Activated gamma-delta T cell (primary cell): Measurements from ENCODE around the gene SARS1.
A peak's percentile ranks its signal among the peaks of the same experiment; 100 is the strongest.

Source experiments
- DNase-seq: peaks from one replicate; lab custom pipeline; 2025; lab: John Stamatoyannopoulos, UW

SARS1 gene

GRCh38 chr1:109228167-109228566 is 14.4 kb downstream of the SARS1 start:
- no peak for DNase-seq

- DNase-seq: no peak
Measured at GRCh38 chr1:109229531-109230127, 15.9 kb downstream of the SARS1 start.

GRCh38 chr1:109231066-109231465 is 17.3 kb downstream of the SARS1 start:
- no peak for DNase-seq

DNA sequence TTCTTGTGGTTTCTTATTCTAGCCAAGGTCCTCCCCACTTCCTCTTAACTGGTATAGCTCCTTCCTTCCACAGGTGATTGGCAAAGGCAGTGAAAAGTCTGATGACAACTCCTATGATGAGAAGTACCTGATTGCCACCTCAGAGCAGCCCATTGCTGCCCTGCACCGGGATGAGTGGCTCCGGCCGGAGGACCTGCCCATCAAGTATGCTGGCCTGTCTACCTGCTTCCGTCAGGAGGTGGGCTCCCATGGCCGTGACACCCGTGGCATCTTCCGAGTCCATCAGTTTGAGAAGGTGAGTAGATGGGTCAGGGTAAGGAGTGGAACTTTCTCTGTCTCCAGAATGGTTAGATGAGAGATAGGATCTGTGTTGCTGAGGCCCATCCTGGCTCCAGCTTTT is 21.4 kb downstream of the SARS1 start:
- no peak for DNase-seq

DNA sequence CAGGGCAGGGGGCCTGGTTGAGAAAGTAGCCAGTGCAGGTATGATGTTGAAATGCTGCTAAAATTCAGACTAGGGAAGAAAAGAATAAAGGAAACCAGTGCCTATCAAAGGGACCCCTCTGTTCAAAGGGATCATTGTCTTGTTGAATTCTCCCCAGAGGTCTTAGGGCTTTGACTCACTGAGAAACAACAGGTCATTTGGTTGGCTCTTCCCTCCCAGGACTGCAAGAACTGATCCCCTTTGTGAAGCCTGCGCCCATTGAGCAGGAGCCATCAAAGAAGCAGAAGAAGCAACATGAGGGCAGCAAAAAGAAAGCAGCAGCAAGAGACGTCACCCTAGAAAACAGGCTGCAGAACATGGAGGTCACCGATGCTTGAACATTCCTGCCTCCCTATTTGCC is 23.8 kb downstream of the SARS1 start:
- no peak for DNase-seq

- no peak for DNase-seq
Measured at GRCh38 chr1:109238382-109238781, 24.7 kb downstream of the SARS1 start.

GRCh38 chr1:109239047-109239408 is 25.3 kb downstream of the SARS1 start:
- DNase-seq: no peak

DNA sequence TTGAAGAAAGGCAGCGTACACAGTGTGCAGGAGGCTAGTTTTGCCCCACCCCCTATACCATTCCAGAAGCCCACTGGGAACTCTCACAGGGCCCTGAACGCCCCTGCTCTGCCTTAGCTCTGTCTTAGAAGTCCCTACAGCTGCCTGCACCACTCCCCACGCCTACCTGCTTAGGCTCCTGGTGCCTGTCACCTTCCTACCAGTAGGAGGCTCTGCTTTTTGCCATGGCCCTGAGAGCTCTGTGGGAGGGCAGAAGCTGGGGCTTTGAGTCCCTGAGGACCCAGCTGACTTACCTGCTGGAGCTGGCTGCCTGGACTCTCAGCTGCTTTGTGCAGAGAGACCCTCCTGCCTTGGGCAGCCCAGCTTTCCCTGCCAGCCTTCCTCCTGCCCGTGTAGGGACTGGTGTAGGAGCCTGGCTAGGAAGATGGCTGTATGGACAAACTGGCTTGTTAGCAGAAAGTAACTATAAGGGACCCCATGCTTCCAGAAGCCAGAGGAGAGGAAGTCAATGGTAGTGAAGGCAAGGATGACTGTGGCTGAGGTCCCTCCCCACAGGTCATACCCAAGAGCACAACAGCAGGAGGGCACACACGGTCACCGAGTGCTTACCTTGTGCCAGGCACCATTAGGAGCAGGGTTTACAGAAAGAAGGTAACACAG is 25.8 kb downstream of the SARS1 start:
- no peak for DNase-seq

GRCh38 chr1:109240158-109241152 is 26.7 kb downstream of the SARS1 start:
- DNase-seq: no peak

- DNase-seq: no peak
Measured at GRCh38 chr1:109241344-109241743, 27.6 kb downstream of the SARS1 start.

DNA sequence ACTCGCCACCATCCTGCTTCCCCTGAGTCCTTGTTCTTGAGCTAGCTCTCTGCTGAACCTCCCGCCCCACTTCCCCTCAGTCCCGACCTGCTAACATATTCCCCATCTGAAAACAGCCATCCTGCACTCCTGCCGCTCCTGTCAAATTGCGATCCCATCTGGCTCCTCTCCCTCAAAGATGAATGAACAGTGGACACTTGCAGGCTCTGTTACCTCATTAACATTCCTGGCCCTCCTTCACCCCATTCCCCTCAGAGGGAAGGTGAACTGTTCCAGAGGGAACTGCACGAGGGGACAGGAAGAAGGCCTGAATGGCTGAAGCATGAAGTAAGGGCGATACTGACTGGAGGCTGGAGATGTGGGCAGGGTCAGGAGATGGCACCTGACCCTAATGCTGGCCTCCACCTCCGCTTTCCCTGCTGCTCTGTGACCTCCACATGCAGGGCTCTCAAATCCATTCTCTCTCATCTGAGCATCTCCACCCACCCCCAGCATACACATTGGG is 28.2 kb downstream of the SARS1 start:
- DNase-seq: no peak

DNA sequence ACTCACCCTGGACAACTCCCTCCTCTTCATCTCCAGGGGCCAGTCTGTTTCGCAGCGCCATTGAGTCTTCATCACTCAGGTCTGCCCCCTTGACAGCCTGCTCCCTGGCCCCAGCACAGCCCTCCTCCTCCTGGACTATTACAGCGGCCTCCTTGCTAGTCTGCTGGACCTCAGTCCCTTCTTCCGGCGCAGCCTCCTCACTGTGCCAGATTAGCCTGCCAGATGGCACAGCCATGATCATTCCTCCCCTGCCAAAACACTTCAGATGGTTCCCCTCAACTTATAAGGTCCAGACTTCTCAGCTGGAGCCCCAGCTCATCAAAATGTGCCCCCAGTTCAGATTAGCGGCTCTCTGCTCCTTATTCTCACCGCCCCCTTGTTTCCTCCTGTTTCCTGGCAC is 28.7 kb downstream of the SARS1 start:
- no peak for DNase-seq

GRCh38 chr1:109243221-109243620 is 29.5 kb downstream of the SARS1 start:
- no peak for DNase-seq

- DNase-seq: no peak
Measured at GRCh38 chr1:109243860-109244552, 30.3 kb downstream of the SARS1 start.

- DNase-seq: no peak
Measured at GRCh38 chr1:109246141-109246551, 32.4 kb downstream of the SARS1 start.

DNA sequence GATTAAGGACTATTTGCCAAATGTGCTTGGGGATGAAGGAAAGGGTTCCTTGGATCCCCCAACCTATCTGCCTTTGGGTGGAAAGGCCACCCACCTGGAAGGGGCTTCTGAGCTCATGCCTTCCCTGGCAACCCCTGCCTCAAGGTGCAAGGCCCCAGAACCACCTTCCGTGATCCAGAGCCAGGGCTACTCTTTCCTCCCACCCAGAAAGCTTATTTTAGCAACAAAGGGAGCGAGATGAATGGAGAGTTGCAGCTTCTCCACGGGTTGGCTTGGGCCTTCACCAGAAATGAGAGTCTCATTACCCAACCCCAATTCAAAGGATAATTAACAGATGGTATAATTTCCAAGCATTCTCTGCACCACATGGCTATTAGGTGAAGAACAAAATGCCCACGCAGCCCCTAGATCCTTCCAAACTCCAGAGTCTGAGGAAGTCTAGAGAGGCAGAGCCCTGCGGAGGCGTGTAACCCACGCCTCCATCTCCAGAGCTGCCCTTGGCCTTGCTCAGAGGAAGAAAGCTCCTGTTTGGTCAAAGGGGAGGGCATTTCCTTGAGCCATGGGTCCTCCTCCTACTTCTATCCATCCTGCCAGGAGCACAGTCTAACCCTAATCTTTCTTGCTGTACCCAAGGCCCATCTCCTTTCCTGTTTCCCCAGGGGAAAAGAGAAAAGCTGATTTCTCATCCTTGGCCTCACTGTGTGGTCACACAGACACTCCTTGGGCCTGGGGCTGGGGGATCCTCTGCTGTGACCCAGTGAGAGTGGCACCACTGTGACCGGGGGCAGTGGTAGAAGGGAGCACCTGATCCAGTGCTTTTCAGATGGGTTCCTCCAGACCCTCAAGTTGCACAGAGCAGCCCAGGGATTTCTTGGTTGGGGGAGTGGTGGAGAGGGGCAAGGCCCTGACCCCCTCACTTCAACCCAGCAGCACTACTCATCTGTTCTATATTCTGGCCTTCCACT is 34.0 kb downstream of the SARS1 start:
- no peak for DNase-seq

- no peak for DNase-seq
Measured at GRCh38 chr1:109248444-109248796, 34.7 kb downstream of the SARS1 start.

- DNase-seq: peak; percentile 56
Measured at GRCh38 chr1:109248797-109249629, 35.3 kb downstream of the SARS1 start, which contains the start of gene CELSR2. CELSR2 (plus strand) TSS chr1:109249539; CDS start chr1:109250080, 541 bp downstream.

DNA sequence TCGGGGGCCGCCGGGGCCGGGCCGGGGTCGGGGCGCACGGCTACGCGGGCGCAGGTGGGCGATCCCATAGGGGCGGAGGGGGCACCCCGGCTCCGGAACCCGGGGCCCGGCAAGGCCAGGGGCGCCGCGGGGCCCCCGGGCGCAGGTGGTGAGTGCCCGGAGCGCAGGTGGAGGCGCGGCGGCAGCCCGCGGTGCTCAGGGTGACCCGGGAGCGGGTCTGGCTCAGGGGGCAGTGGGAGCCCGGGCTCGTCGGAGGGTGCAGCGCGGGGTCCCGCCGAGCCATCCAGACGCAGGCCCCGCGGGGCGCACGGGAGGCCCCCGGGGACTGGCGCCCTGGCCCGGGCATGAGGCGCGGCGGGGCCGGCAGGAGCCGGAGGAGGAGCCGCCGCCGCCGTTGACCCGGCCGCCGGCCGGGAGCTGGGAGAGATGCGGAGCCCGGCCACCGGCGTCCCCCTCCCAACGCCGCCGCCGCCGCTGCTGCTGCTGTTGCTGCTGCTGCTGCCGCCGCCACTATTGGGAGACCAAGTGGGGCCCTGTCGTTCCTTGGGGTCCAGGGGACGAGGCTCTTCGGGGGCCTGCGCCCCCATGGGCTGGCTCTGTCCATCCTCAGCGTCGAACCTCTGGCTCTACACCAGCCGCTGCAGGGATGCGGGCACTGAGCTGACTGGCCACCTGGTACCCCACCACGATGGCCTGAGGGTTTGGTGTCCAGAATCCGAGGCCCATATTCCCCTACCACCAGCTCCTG is 36.1 kb downstream of the SARS1 start:
- no peak for DNase-seq
